ENCODE measurements around the gene KIAA0040.

The KIAA0040 gene

DNA sequence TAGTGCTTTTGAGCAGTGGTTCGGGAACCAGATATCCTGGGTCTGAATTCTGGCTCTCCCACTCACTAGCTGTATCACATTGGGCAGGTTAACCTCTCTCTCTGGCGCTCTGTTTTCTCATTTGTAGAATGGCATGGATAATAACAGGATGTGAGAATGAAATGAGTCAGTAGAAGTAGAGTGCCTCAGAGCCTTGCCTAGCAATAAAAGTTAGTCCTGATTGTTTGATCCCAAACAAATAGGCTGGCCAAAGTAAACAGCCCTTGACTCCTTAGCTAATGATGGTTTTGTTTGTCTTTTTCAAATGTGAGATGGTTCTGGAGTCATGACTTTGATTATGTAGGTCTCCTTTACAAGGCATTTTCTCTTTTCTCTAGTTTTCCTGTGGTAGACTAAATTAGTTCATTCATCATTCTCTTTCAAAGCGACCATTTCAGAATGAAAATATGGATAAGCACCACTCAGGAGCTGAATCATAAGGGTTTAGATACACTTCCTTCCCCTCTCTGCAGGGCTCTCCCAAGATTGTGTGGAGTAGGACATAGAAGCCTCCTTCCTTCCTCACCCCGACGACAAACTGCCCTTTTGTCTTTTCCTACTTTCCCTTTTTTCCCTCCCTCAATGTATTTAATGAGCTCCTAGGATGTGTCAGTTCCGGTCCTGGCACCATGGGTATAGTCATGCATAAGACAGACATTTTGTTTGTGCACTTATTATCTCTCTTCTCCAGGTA, 23.1 kb downstream of the KIAA0040 start:
- DNase-seq, result no peak

DNA sequence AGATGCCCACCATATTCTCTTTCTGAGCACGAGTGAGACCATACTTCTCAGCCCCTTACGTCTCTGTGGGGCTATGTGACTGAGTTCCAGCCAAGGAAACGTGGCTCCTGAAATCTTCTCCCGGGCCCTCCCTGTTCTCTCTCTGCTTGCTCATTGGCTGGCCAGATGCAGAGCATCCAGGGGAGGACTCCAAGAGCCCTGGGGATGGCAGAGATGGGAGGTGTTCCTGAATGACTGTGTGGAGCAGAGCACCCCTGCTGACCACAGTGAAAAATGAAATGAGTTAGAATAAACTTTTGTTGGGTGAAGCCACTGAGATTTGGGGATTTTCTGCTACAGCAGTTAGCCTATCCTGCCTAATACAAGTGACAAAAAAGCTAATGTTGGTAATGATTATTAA, 23.8 kb downstream of the KIAA0040 start:
- no peak for DNase-seq

GRCh38 chr1:175167861-175168260, 24.7 kb downstream of the KIAA0040 start:
- no peak for DNase-seq

DNA sequence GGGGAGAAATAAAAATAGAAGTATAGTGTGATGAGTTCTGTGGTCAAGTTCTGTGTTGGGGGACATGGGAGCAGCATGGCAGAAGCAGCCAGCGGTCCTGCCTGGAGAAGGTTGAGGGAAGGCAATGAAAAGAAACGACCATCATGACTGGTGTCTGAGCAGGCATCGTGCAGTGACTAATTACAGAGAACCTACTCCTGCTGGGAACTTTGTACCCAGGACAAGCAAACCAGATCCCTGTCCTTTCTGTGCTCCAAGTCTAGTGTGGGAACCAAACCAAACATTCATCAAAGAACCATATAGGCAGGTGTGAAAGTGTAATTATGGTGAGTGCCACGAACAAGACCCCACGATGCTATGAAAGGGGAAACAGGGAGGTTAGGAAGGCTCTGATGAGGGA, 25.8 kb downstream of the KIAA0040 start:
- DNase-seq, result no peak

DNA sequence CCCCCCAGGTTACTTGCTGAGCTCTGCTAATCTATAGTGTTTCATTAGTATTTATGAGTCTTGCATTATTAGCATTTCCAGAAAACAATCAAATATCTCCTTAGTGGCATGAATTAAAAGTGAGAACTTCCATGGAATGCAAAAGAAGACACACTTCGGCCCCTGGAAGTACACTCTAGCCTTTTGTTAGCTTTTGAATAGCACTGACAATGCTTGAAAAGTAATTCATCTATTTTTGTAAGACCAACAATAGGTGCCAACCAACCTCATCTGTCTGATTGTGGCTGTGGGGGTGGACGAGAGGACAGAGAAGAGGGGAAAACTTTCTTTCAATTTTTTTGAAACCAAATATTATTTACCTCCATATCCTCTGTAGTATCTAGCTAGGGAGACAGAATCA, 27.8 kb downstream of the KIAA0040 start:
- no peak for DNase-seq

DNA sequence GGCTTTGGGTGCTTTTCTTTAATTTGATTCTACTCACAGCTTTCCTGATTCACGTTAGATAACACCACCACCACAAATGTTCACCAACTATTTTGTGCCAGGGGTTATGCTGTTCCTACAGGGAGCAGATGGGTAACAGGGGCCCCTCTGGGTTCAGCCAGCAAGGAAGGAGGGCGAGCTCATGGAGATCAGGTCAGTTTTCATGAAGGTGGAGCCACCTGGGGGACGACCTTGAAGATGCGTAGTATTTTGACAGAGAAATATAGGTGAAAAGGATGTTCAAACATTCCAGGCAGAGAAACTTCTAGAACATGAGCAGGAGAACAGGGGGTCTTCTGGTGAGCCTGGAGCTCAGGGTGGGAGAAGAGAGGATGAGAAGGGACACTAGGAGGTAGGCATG, 28.9 kb downstream of the KIAA0040 start:
- DNase-seq, result no peak

GRCh38 chr1:175162955-175163354, 29.6 kb downstream of the KIAA0040 start:
- no peak for DNase-seq

GRCh38 chr1:175158170-175158591, 34.4 kb downstream of the KIAA0040 start:
- no peak for DNase-seq

- no peak for DNase-seq
Measured at GRCh38 chr1:175157200-175157599, 35.4 kb downstream of the KIAA0040 start.

DNA sequence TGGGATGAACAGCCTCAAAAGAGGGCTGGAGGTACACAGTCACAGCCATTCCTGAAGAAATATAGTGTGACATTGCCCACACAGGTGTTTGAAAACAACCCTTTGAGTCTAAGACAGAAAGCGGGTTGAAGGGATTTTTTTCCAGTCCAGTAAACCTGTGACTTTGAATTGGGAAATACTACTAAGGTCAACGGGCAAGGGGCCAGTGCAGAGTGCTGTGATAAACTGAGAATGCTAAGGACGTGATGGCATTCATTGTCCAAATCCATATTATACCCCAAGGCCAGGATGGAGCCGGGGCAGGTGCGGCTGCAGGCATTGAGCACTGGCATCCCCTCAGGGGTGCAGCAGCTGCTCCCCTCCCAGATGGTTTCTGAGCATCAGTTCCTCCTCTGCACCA, 36.6 kb downstream of the KIAA0040 start:
- no peak for DNase-seq

- no peak for DNase-seq
Measured at GRCh38 chr1:175155473-175155856, 37.1 kb downstream of the KIAA0040 start.

DNA sequence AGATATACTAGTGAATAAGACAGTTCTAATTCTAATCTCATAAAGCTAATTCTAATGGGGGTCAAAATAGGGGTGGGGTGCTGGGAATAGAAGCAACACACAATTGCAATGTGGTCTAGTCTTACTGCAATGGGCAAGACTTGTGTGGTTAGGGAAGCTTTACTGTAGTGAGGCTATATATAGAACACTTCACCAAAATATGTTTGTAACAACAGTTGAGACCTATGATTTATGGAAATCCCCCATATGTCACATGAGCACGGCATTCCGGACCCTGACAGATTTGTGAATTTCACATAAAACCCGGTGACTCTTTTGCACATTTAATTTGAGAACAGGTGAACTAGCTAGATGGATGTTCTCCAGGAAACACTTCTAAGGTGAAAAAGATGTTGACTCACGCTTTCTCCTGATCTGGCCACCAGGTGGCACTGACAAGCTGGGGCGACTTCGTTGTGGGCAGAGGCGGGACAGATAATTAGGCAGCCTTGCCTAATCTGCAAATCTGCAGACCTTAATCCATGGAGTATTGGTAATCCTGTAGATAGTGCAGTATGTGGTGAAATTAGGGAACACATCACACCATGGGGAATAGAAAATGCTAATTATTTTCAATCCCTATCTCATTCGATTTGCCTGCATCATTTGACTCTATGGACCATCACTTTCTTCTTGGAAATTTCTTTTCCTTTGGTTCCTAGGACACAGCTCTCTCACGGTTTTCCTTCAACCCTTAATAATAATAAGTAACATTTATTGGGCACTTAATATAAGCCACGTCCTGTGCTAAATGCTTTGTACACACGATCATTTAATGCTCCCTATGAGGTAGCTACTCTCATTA, 37.7 kb downstream of the KIAA0040 start:
- DNase-seq, result peak in 1 of 2 experiments; percentile 28

DNA sequence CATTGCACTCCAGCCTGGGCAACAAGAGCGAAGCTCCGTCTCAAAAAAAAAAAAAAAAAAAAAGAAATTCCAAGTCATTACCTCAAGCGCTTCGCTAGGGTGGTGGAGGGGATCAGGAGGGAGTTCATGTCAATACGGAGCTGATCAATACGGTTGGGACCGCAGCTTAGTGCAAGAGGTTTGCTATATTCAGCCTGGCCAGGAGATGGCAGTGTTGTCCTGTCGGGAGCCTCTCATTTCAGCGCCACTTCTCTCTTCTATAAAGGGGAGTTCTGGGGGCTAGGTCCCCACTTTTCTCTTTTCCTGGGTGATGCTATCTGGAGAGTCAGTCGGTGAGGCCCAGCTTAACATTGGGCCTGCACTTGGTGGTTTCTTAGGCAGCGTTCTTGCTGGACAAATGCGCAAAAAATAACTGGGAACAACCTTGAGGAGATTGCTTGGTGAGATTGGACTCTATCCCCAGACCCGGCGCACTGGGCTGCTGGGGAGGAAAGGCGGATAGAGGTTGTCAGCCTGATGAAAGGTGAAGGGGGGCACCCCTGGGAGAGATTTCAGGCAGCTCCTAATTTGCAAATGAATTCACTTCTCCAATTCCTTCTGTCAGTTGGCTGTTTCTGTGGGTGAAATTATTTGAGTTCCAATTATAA, 40.4 kb downstream of the KIAA0040 start:
- DNase-seq, result peak in 1 of 2 experiments; percentile 40

DNA sequence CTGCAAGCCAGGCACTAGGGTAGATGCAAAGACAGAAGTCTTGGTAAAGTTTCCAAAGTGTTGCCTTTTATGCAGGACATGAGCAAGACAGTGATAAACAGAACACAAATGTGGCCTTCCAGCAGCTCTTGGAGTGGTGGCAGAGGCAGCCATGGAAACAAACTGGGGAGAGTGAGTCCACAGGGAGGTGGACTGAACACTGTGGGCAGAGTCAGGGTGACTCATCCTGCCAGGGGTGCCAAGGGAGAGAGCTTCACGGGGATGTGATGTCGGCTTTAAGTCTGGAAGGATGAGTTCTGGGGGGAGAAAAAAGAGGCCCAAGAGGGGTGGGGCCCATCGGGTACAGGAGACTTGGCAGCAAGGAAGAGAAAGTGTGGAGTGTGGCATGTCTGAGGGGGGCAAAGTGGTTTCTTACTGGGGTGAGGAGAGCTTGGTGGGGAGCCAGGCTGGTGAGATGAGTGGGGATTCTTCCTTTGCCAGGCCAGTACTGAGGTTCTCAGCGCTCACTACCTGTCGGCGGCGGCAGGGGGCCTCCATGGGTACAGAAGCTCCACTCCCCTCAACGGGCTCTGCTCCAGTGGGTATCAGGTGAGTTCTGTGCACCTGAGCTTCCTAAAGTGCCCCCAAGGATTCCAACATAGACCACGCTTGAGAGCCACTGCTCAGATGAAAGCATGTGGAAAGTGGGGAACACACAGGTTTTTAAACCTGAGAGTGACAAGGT, 41.8 kb downstream of the KIAA0040 start:
- DNase-seq, result no peak

DNA sequence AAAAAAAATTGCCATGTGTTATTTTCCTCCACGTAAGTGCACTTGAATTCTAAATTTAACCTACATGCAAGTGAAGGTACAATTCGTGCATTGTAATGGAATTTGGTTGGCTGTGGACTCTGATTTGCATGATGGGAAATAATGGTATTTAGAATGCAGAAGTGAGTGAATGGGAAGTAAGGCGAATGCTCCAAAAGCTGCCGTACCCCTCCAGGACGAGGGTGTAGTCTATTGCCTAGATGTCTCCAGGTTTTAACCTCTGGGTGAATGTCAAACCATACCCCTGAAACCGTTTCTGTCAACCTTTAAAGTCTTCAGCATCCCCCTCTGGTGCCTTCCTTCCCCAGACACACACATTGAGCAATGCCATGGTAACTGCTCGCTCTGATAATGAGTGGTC, 44.5 kb downstream of the KIAA0040 start:
- DNase-seq, result no peak

GRCh38 chr1:175147569-175147968, 45.0 kb downstream of the KIAA0040 start:
- DNase-seq, result no peak

- DNase-seq, result peak; percentile 54 to 63
Measured at GRCh38 chr1:175146529-175147213, 45.9 kb downstream of the KIAA0040 start.

DNA sequence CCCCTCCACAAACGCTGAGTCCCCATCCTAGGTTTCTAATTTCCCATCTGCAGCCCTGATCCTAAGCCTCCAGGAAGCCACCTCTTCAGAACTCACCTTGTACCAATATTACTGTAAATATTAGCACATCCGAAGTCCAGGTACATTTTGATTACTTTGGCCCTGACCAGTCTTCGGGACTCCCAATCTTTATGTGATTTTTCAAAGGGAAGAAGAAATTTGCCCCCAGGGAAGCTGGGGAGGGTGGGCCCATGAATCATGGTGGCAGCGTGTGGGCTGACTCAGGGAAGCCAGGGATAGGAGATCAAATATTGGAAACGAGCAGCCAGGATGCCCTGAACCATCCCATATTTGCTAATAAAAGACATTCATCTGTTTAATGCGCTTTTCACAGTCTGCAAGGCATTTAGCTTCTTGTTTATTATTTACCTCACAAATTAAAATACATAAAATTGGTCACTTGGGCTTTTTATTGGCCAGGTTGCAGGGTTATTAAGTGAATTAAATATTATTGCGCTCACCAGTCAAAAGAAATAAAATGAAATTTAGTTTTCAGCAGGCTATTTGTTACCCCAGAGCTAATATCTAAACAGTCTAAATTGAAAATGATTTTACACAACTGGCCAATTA, 46.6 kb downstream of the KIAA0040 start:
- DNase-seq, result no peak

DNA sequence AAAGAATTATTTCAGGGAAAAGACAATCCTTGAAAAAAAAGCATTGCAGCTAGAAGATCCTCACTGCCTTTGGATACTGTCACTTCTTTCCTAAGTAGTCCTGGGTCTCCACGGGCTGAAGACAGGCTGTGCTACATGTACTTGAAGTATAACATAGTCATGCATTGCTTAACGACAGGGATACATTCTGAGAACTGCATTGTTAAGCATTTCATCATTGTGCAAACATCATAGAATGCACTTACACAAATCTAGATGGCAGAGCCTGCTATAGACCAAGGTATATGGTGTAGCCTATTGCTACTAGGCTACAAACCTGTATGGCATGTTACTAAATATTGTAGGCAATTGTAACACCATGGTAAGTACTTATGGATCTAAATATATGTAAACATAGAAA, 54.0 kb downstream of the KIAA0040 start:
- no peak for DNase-seq

GRCh38 chr1:175137369-175137768, 55.2 kb downstream of the KIAA0040 start:
- DNase-seq, result no peak

DNA sequence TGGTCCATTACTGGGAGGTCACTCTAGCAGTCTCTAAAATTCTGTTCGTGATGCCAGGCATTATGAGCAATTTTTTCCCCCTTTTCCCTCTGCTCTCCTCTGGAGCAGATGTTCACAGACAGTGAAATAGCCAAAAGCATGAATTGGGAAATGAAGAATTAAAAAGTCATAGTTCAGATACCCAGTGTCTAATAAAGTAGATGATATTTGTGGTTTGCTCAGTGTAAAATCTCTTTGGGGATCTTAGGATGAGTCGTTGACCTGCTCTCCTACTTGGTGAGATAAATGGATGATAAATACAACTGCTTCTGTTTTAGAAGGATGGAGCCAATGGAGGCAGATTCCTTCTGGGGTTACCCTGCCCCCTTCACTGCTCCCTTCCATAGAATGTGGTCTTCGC, 56.3 kb downstream of the KIAA0040 start:
- no peak for DNase-seq

GRCh38 chr1:175134500-175134899, 58.1 kb downstream of the KIAA0040 start:
- no peak for DNase-seq
